ENCODE data around the gene NOP53.
"Not testable (repeated sequence)": the region's sequence is repeated elsewhere in the genome, so short reads cannot be mapped to it uniquely, and the experiment has no call there.

Gene NOP53

DNA sequence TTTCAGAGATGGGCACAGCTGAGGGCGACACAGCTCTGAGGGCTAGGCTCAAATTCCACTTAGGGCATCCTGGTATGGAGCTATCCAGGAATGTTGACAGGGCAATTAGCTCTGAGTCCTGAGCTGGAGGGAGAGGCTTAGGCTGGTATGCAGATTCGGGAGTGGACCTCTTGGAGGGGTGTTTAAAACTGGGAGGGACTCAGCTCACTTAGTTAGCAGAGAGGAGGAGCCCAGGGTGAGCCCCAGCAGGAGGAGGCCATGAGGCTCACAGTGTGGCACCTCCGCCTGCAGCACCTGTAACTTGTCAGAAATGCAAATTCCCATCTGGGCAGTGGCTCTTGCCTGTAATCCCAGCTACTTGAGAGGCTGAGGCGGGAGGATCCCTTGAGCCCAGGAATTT lies 10.2 kb upstream of the NOP53 start:
- H3K36me3 ChIP-seq (ENCODE audit: control insufficient read depth, insufficient read depth, low read length), result peaks cover 80% of the 10 kb centered on the region
- no peak overlapping the region for H3K4me3 ChIP-seq (ENCODE audit: extremely low read depth, insufficient read depth, low read length, poor library complexity, severe bottlenecking)
- H3K27ac ChIP-seq (ENCODE audit: low read depth, low read length, severe bottlenecking), result no peak overlapping the region
- H3K4me1 ChIP-seq (ENCODE audit: control insufficient read depth, insufficient read depth, low read length, poor library complexity, severe bottlenecking), result no peaks in the 10 kb centered on the region
- WGBS, 2 experiments (ENCODE audit: insufficient coverage in 2 of 2), result 73 to 80% methylated on average over 4 of the region's 4 CpGs
- H3K9me3 ChIP-seq (ENCODE audit: control insufficient read depth, low read length), result no peaks in the 10 kb centered on the region

DNA sequence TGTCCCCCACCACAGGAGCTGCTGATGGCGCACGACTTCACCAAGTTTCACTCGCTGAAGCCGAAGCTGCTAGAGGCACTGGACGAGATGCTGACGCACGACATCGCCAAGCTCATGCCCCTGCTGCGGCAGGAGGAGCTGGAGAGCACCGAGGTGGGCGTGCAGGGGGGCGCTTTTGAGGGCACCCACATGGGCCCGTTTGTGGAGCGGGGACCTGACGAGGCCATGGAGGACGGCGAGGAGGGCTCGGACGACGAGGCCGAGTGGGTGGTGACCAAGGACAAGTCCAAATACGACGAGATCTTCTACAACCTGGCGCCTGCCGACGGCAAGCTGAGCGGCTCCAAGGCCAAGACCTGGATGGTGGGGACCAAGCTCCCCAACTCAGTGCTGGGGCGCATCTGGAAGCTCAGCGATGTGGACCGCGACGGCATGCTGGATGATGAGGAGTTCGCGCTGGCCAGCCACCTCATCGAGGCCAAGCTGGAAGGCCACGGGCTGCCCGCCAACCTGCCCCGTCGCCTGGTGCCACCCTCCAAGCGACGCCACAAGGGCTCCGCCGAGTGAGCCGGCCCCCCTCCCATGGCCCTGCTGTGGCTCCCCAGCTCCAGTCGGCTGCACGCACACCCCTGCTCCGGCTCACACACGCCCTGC lies 4.4 kb upstream of the NOP53 start:
- Histone ChIP-seq H3K9me3 (ENCODE audit: control insufficient read depth, low read length) (no peaks in the 10 kb centered on the region), H3K36me3 (ENCODE audit: control insufficient read depth, insufficient read depth, low read length) (peaks cover 47% of the 10 kb centered on the region), H3K27ac (ENCODE audit: low read depth, low read length, severe bottlenecking) (no peak overlapping the region), H3K4me1 (ENCODE audit: control insufficient read depth, insufficient read depth, low read length, poor library complexity, severe bottlenecking) (peaks cover 4% of the 10 kb centered on the region), H3K4me3 (ENCODE audit: extremely low read depth, insufficient read depth, low read length, poor library complexity, severe bottlenecking) (no peak overlapping the region)
- 95 to 96% methylated on average over 39 to 48 of the region's 48 CpGs for WGBS, 2 experiments (ENCODE audit: insufficient coverage in 2 of 2)

DNA sequence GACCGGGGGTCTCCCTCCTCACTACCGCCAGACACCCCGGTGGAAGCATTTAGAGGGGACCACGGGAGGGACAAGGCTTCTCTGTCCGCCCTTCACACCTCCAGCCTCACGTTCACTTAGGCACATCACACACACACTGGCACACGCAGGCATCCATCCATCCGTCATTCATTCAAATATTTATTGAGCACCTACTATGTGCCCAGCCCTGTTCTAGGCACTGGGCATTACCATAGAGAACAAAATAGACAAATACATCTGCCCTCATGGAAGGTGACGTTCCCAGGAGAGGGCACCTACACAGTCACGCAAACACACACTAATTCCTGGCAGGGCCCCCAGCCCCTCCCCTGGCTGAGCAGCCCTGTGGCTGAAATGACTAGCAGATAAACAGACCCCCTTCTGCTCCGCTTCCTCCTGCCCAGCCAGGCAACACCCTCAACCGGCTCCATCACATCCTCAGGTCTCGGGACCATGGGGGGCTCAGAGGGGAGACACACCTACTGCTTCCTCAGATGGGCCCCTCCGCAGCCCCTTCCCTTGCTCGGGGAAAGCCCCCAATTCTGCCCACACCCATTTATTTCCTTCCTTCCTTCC lies 3.7 kb upstream of the NOP53 start:
- H3K36me3 ChIP-seq (ENCODE audit: control insufficient read depth, insufficient read depth, low read length), result peaks cover 41% of the 10 kb centered on the region
- WGBS, 2 experiments (ENCODE audit: insufficient coverage in 2 of 2), result 92 to 95% methylated on average over 9 to 15 of the region's 15 CpGs
- peaks cover 6% of the 10 kb centered on the region for H3K4me1 ChIP-seq (ENCODE audit: control insufficient read depth, insufficient read depth, low read length, poor library complexity, severe bottlenecking)
- no peaks in the 10 kb centered on the region for H3K9me3 ChIP-seq (ENCODE audit: control insufficient read depth, low read length)
- no peak overlapping the region for H3K4me3 ChIP-seq (ENCODE audit: extremely low read depth, insufficient read depth, low read length, poor library complexity, severe bottlenecking)
- no peak overlapping the region for H3K27ac ChIP-seq (ENCODE audit: low read depth, low read length, severe bottlenecking)

DNA sequence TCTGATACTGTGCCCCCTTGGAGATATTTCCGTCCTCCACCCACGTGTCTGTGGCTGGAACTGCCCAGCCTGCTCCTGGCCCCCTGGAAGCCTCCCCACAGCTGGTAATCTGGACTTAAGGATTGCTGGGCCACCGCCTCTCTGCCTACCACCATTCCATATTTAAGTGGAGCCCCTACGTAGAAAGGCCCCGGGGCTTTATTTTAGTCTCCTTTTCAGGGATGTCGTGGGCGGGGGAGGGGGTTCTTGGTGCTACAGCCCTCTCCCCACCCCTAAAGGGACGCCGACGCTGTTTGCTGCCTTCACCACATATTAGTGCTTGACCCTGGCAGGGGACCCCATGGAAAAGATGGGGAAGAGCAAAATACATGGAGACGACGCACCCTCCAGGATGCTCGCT lies 2.7 kb upstream of the NOP53 start:
- Histone ChIP-seq H3K36me3 (ENCODE audit: control insufficient read depth, insufficient read depth, low read length) (peaks cover 46% of the 10 kb centered on the region), H3K27ac (ENCODE audit: low read depth, low read length, severe bottlenecking) (peak overlapping the region; percentile 88), H3K4me1 (ENCODE audit: control insufficient read depth, insufficient read depth, low read length, poor library complexity, severe bottlenecking) (peaks cover 9% of the 10 kb centered on the region), H3K4me3 (ENCODE audit: extremely low read depth, insufficient read depth, low read length, poor library complexity, severe bottlenecking) (no peak overlapping the region), H3K9me3 (ENCODE audit: control insufficient read depth, low read length) (no peaks in the 10 kb centered on the region)
- 56 to 70% methylated on average over 6 to 8 of the region's 13 CpGs for WGBS, 2 experiments (ENCODE audit: insufficient coverage in 2 of 2)

DNA sequence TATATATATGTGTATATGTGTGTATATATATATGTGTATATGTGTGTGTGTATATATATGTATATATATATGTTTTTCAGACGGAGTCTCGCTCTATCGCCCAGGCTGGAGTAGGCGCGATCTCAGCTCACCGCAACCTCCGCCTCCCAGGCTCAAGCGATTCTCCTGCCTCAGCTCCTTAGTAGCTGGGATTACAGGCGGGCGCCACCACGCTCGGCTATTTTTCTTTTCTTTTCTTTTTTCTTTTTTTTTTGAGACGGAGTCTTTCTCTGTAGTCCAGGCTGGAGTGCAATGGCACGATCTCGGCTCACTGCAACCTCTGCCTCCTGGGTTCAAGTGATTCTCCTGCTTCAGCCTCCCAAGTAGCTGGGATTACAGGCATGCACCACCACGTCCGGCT lies 783 bp downstream of the NOP53 start:
- H3K27ac ChIP-seq (ENCODE audit: low read depth, low read length, severe bottlenecking), result not testable (repeated sequence)
- peak overlapping the region; percentile 74 for H3K4me3 ChIP-seq (ENCODE audit: extremely low read depth, insufficient read depth, low read length, poor library complexity, severe bottlenecking)

DNA sequence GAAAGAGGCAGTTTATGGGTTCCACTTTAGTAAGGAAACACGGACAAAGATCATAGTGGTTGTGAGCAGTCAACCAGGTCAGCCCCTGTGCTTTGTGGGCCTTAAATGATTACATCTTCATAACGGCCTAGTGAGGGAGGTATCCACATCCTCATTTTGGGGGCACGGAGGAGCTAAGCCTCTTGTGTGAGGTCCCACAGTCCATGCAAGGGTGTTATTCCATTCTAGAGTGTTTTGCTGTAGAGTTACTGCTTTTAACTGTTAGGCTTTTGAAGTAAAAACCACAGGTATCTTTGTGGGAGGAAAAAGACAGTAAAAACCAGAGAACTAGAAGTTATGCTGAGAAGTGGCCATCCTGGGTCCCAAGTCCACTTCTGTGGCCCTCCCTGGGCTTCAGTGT lies 4.0 kb downstream of the NOP53 start:
- H3K36me3 ChIP-seq (ENCODE audit: control insufficient read depth, insufficient read depth, low read length), result peaks cover 72% of the 10 kb centered on the region
- no peaks in the 10 kb centered on the region for H3K9me3 ChIP-seq (ENCODE audit: control insufficient read depth, low read length)
- H3K4me3 ChIP-seq (ENCODE audit: extremely low read depth, insufficient read depth, low read length, poor library complexity, severe bottlenecking), result no peak overlapping the region
- H3K4me1 ChIP-seq (ENCODE audit: control insufficient read depth, insufficient read depth, low read length, poor library complexity, severe bottlenecking), result peaks cover 6% of the 10 kb centered on the region
- WGBS, 2 experiments (ENCODE audit: insufficient coverage in 2 of 2), result 96 to 100% methylated on average over 3 of the region's 3 CpGs
- H3K27ac ChIP-seq (ENCODE audit: low read depth, low read length, severe bottlenecking), result no peak overlapping the region

More for the DNA sequence above, 783 bp downstream of the NOP53 start:
- WGBS, 2 experiments (ENCODE audit: insufficient coverage in 2 of 2), result 76 to 82% methylated on average over 13 of the region's 17 CpGs
- H3K9me3 ChIP-seq (ENCODE audit: control insufficient read depth, low read length); H3K4me1 ChIP-seq (ENCODE audit: control insufficient read depth, insufficient read depth, low read length, poor library complexity, severe bottlenecking): not testable (repeated sequence)
- peaks cover 50% of the 10 kb centered on the region for H3K36me3 ChIP-seq (ENCODE audit: control insufficient read depth, insufficient read depth, low read length)

DNA sequence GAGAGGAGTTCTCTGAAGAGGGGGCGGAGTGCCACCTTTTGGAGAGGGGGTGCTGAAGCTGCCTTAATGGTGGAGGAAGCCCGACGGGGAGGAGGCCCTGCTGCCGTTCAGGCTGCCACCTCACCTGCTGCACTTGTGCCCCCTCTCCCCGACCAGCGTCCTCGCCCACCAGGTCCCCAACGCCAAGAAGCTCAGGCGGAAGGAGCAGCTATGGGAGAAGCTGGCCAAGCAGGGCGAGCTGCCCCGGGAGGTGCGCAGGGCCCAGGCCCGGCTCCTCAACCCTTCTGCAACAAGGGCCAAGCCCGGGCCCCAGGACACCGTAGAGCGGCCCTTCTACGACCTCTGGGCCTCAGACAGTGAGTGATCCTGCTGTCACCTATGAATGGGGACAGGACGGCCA lies 5.4 kb downstream of the NOP53 start:
- Histone ChIP-seq H3K4me1 (ENCODE audit: control insufficient read depth, insufficient read depth, low read length, poor library complexity, severe bottlenecking) (peaks cover 6% of the 10 kb centered on the region), H3K4me3 (ENCODE audit: extremely low read depth, insufficient read depth, low read length, poor library complexity, severe bottlenecking) (no peak overlapping the region), H3K36me3 (ENCODE audit: control insufficient read depth, insufficient read depth, low read length) (peaks cover 85% of the 10 kb centered on the region), H3K27ac (ENCODE audit: low read depth, low read length, severe bottlenecking) (no peak overlapping the region), H3K9me3 (ENCODE audit: control insufficient read depth, low read length) (no peaks in the 10 kb centered on the region)
- 97% methylated on average over 14 to 17 of the region's 18 CpGs for WGBS, 2 experiments (ENCODE audit: insufficient coverage in 2 of 2)

DNA sequence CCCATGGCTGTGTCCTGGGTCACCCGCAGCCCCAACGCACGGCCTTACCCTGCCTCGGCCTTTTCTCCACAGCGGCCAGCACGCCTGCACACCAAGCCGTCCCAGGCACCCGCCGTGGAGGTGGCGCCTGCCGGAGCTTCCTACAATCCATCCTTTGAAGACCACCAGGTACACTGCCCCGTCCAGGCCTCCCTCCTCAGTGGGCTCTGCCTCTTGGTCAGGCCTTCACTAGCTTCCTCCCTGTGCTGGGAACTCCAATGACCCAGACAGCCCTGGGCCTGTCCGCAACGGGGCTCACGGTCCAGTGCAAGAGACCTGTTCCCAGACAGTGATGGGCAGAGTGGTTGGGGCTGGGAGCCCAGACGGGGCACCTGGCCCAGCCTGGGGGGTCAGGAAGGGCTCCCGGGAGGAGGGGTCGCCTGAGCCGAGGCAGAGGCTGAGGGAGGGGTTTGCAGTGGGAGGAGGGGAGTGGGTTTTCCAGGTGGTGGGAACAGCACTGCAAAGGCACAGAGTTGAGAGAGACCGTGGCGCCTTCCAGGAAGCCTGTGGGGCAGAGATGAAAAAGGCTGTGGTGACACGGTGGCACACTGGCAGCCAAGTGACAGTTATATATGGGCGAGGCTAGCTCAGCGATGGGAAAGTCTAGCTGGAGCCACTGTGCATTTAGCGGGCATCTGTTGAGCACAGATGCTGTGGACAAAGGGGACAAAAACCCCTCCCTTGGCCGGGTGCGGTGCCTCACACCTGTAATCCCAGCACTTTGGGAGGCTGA lies 7.3 kb downstream of the NOP53 start:
- H3K36me3 ChIP-seq (ENCODE audit: control insufficient read depth, insufficient read depth, low read length), result peaks cover 93% of the 10 kb centered on the region
- H3K9me3 ChIP-seq (ENCODE audit: control insufficient read depth, low read length), result no peaks in the 10 kb centered on the region
- H3K27ac ChIP-seq (ENCODE audit: low read depth, low read length, severe bottlenecking), result no peak overlapping the region
- WGBS, 2 experiments (ENCODE audit: insufficient coverage in 2 of 2), result 91 to 93% methylated on average over 18 to 26 of the region's 27 CpGs
- no peaks in the 10 kb centered on the region for H3K4me1 ChIP-seq (ENCODE audit: control insufficient read depth, insufficient read depth, low read length, poor library complexity, severe bottlenecking)
- no peak overlapping the region for H3K4me3 ChIP-seq (ENCODE audit: extremely low read depth, insufficient read depth, low read length, poor library complexity, severe bottlenecking)

DNA sequence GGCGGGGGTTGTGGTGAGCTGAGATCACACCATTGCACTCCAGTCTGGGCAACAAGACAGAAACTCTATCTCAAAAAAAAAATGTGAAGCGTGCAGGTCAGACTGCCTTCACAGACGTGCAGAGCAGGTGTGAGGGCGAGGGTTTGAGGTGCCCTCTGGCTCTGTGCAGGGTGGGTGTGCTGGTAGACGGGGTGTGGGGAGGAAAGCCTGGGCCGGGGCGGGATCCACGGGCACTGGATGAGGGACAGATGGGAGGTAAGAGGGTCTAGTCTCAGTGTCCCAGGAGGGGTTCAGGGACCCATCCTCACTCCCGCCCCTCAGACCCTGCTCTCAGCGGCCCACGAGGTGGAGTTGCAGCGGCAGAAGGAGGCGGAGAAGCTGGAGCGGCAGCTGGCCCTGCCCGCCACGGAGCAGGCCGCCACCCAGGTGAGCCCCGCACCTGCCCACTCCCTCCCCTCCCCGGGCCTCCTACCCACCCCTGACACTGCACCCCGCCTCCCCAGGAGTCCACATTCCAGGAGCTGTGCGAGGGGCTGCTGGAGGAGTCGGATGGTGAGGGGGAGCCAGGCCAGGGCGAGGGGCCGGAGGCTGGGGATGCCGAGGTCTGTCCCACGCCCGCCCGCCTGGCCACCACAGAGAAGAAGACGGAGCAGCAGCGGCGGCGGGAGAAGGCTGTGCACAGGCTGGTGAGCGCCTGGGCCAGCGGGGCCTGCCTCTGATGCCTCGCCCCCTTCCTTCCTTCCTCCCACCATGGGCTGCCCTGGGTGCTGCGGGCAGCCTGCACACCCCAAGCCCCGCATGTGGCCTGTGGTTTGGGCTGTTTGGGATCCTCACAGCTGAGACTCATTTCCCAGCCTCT lies 9.1 kb downstream of the NOP53 start:
- Histone ChIP-seq H3K9me3 (ENCODE audit: control insufficient read depth, low read length) (no peaks in the 10 kb centered on the region), H3K4me3 (ENCODE audit: extremely low read depth, insufficient read depth, low read length, poor library complexity, severe bottlenecking) (no peak overlapping the region), H3K36me3 (ENCODE audit: control insufficient read depth, insufficient read depth, low read length) (peaks cover 95% of the 10 kb centered on the region), H3K4me1 (ENCODE audit: control insufficient read depth, insufficient read depth, low read length, poor library complexity, severe bottlenecking) (no peaks in the 10 kb centered on the region), H3K27ac (ENCODE audit: low read depth, low read length, severe bottlenecking) (no peak overlapping the region)
- WGBS, 2 experiments (ENCODE audit: insufficient coverage in 2 of 2), result 96% methylated on average over 26 to 30 of the region's 37 CpGs

DNA sequence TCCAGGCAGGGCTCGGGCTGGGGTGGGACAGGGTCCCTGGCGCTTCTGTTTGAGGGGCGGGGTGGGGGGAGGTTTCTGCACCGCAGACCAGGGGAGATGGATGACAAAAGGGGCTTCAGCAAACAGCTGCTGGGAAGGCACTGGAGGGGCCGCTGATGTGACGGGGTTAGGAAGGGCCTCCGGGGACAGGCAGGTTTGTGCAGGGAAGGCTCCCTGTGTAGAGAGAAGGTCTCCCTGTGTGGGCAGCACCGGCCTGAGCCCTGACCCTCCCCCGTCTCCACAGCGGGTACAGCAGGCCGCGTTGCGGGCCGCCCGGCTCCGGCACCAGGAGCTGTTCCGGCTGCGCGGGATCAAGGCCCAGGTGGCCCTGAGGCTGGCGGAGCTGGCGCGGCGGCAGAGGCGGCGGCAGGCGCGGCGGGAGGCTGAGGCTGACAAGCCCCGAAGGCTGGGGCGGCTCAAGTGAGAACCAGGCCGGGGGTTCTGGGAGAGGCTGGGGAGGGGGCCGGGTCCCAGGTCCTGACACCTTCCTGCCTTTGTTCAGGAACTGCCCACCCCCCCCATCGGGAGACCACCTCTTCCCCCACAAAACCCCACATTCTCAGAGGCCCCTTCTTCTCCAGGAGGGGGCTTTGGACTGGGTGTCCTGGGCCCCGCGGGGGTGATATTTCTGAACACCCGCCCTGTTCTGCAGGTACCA lies 9.9 kb downstream of the NOP53 start:
- Histone ChIP-seq H3K36me3 (ENCODE audit: control insufficient read depth, insufficient read depth, low read length) (peaks cover 87% of the 10 kb centered on the region), H3K4me1 (ENCODE audit: control insufficient read depth, insufficient read depth, low read length, poor library complexity, severe bottlenecking) (no peaks in the 10 kb centered on the region), H3K4me3 (ENCODE audit: extremely low read depth, insufficient read depth, low read length, poor library complexity, severe bottlenecking) (no peak overlapping the region), H3K9me3 (ENCODE audit: control insufficient read depth, low read length) (no peaks in the 10 kb centered on the region), H3K27ac (ENCODE audit: low read depth, low read length, severe bottlenecking) (no peak overlapping the region)
- WGBS, 2 experiments (ENCODE audit: insufficient coverage in 2 of 2), result 92 to 94% methylated on average over 21 to 27 of the region's 36 CpGs

Measured in mesodermal cell (in vitro differentiated cells).